ENCODE data around the gene CACYBP.
"Not testable (repeated sequence)": the region's sequence is repeated elsewhere in the genome, so short reads cannot be mapped to it uniquely, and the experiment has no call there.

The CACYBP gene

GRCh38 chr1:175042650-175043049 lies 42.9 kb downstream of the CACYBP start:
- no peak overlapping the region for H3K27ac ChIP-seq (ENCODE audit: low read depth, low read length)
- H3K9ac ChIP-seq (ENCODE audit: low read length), result no peak overlapping the region
- H3K4me1 ChIP-seq (ENCODE audit: control insufficient read depth, insufficient read depth, low read length), result 0 out of 2 replicates have a peak, but pooled peaks cover 3% of the 10 kb centered on the region
- H3K4me3 ChIP-seq (ENCODE audit: low read depth, low read length), result no peak overlapping the region
- no peaks in the 10 kb centered on the region for H3K27me3 ChIP-seq (ENCODE audit: control insufficient read depth, insufficient read depth, low read length)
- H3K9me3 ChIP-seq (ENCODE audit: control insufficient read depth, insufficient read depth, low read depth, low read length), result no peaks in the 10 kb centered on the region
- no peaks in the 10 kb centered on the region for H3K36me3 ChIP-seq (ENCODE audit: control insufficient read depth, insufficient read depth, low read length)

DNA sequence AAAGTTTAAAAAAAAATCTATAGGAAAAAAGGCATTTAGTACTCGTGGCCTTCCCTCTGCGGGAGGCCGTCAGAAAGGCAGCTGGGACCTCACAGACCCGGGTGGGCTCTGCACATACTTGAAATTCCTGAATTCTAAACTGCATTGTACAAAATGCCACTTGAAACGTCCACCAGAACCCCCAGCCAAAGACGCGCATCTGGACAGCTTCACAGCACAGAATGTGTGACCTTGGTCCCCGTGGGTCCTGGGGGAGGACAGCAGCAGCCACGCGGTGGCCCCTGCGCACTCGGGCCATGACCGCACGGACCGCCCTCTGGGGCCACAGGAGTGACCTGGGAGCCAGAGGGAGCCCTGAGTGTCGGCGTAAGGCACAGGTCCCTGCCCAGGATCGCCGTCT lies 44.1 kb downstream of the CACYBP start:
- Histone ChIP-seq H3K4me1 (ENCODE audit: control insufficient read depth, insufficient read depth, low read length) (0 out of 2 replicates have a peak, but pooled peaks cover 3% of the 10 kb centered on the region), H3K36me3 (ENCODE audit: control insufficient read depth, insufficient read depth, low read length) (no peaks in the 10 kb centered on the region), H3K27me3 (ENCODE audit: control insufficient read depth, insufficient read depth, low read length) (no peaks in the 10 kb centered on the region), H3K9me3 (ENCODE audit: control insufficient read depth, insufficient read depth, low read depth, low read length) (no peaks in the 10 kb centered on the region), H3K4me3 (ENCODE audit: low read depth, low read length) (no peak overlapping the region), H3K27ac (ENCODE audit: low read depth, low read length) (no peak overlapping the region), H3K9ac (ENCODE audit: low read length) (no peak overlapping the region)

- not testable (repeated sequence) for H3K4me3 ChIP-seq (ENCODE audit: low read depth, low read length); H3K9ac ChIP-seq (ENCODE audit: low read length); H3K4me1 ChIP-seq (ENCODE audit: control insufficient read depth, insufficient read depth, low read length); H3K9me3 ChIP-seq (ENCODE audit: control insufficient read depth, insufficient read depth, low read depth, low read length); H3K27me3 ChIP-seq (ENCODE audit: control insufficient read depth, insufficient read depth, low read length); H3K36me3 ChIP-seq (ENCODE audit: control insufficient read depth, insufficient read depth, low read length); H3K27ac ChIP-seq (ENCODE audit: low read depth, low read length)
These were observed 44.8 kb downstream of the CACYBP start for GRCh38 chr1:175044591-175044990.

- Histone ChIP-seq H3K4me1 (ENCODE audit: control insufficient read depth, insufficient read depth, low read length) (0 out of 2 replicates have a peak, but pooled peaks cover 3% of the 10 kb centered on the region), H3K27me3 (ENCODE audit: control insufficient read depth, insufficient read depth, low read length) (no peaks in the 10 kb centered on the region), H3K36me3 (ENCODE audit: control insufficient read depth, insufficient read depth, low read length) (no peaks in the 10 kb centered on the region), H3K9ac (ENCODE audit: low read length) (no peak overlapping the region), H3K9me3 (ENCODE audit: control insufficient read depth, insufficient read depth, low read depth, low read length) (no peaks in the 10 kb centered on the region), H3K4me3 (ENCODE audit: low read depth, low read length) (no peak overlapping the region), H3K27ac (ENCODE audit: low read depth, low read length) (no peak overlapping the region)
These were observed 45.4 kb downstream of the CACYBP start for GRCh38 chr1:175045097-175045496.

GRCh38 chr1:175045519-175045918 lies 45.8 kb downstream of the CACYBP start:
- Histone ChIP-seq H3K9ac (ENCODE audit: low read length) (no peak overlapping the region), H3K27ac (ENCODE audit: low read depth, low read length) (no peak overlapping the region), H3K36me3 (ENCODE audit: control insufficient read depth, insufficient read depth, low read length) (no peaks in the 10 kb centered on the region), H3K4me3 (ENCODE audit: low read depth, low read length) (no peak overlapping the region), H3K9me3 (ENCODE audit: control insufficient read depth, insufficient read depth, low read depth, low read length) (no peaks in the 10 kb centered on the region), H3K27me3 (ENCODE audit: control insufficient read depth, insufficient read depth, low read length) (no peaks in the 10 kb centered on the region), H3K4me1 (ENCODE audit: control insufficient read depth, insufficient read depth, low read length) (0 out of 2 replicates have a peak, but pooled peaks cover 3% of the 10 kb centered on the region)

- Histone ChIP-seq H3K36me3 (ENCODE audit: control insufficient read depth, insufficient read depth, low read length) (no peaks in the 10 kb centered on the region), H3K27ac (ENCODE audit: low read depth, low read length) (no peak overlapping the region), H3K27me3 (ENCODE audit: control insufficient read depth, insufficient read depth, low read length) (no peaks in the 10 kb centered on the region; the same call in 1 of the 2 replicates), H3K4me3 (ENCODE audit: low read depth, low read length) (no peak overlapping the region), H3K9ac (ENCODE audit: low read length) (no peak overlapping the region), H3K9me3 (ENCODE audit: control insufficient read depth, insufficient read depth, low read depth, low read length) (no peaks in the 10 kb centered on the region), H3K4me1 (ENCODE audit: control insufficient read depth, insufficient read depth, low read length) (no peaks in the 10 kb centered on the region)
These were observed 51.2 kb downstream of the CACYBP start for GRCh38 chr1:175050992-175051391.

- Histone ChIP-seq H3K27me3 (ENCODE audit: control insufficient read depth, insufficient read depth, low read length) (no peaks in the 10 kb centered on the region; the same call in 1 of the 2 replicates), H3K9ac (ENCODE audit: low read length) (no peak overlapping the region), H3K4me1 (ENCODE audit: control insufficient read depth, insufficient read depth, low read length) (no peaks in the 10 kb centered on the region), H3K9me3 (ENCODE audit: control insufficient read depth, insufficient read depth, low read depth, low read length) (no peaks in the 10 kb centered on the region), H3K36me3 (ENCODE audit: control insufficient read depth, insufficient read depth, low read length) (no peaks in the 10 kb centered on the region), H3K4me3 (ENCODE audit: low read depth, low read length) (no peak overlapping the region), H3K27ac (ENCODE audit: low read depth, low read length) (no peak overlapping the region)
These were observed 55.0 kb downstream of the CACYBP start for GRCh38 chr1:175054736-175055135.
